A549 treated with ZK216348 at 1 μM for 4 hours (cell line): Measurements from ENCODE around the gene CXCR6. TPM values are rescaled to one million over a fixed set of nuclear protein-coding genes. Genes with fewer than 3 reads are reported as not detected.

Experiments used
- total RNA-seq: library from RNA; stranded (reverse); fragments of 200-300 nt; extraction: Qiagen RNA extraction; gene quantifications from 5 replicates; pipeline ENCODE4 v1.2.3, GENCODE V29; 2022; ENCODE audit warnings: low read depth

The CXCR6 gene
- total RNA-seq = not detected in 5 replicates

DNA sequence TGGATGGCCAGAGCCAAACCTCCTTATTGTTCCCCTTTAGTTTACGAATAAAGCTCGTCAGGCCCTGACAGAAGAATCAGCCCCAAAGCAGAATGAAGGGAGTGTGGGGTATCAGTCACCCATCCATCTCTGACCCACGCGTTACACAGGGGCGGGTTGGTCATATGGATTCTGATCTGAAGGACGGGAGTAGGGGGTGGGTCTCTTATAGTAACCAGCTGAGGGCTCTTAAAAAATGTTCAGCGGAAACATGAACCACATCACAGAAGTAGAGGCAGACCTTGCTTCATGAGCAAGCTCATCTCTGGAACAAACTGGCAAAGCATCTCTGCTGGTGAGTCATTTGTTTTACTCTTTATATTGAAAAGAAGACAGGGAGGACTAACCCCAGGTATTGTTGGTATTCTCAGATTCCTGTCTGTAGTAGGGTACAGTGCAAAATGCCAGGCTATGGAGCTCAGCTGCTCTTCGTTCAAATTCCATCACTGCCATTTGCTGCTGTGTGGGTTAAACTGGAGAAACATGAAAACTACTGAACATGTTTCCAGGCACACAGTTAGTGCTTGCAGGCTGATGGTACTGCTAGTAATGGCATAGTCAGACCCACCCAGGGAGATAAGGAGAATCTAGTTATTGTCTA is at the start of gene CXCR6:
Gene CXCR6, plus strand, starts transcription at position 258 of the 640 bp plus-strand sequence. CDS start 3,018 bp downstream, outside the sequence.

GRCh38 chr3:45995236-45996192 is 52.2 kb downstream of the CXCR6 start, which contains the start of gene FYCO1:
Gene FYCO1 (minus strand): TSS chr3:45995824. CDS start chr3:45984910, 10,914 bp downstream.

Other genes with a start within 250 kb of the CXCR6 start
- gene SLC6A20, start 146.9 kb upstream of the CXCR6 start, total RNA-seq = 0.06 to 0.20 TPM in 2 of 5 replicates, not detected in the others
- 15.4 to 17.7 TPM (median 16.9 TPM) in 5 replicates for gene LZTFL1, start 101.3 kb upstream of the CXCR6 start, total RNA-seq
- gene CCR9, start 56.9 kb upstream of the CXCR6 start, total RNA-seq = not detected in 5 replicates
- 4.5 to 5.6 TPM (median 5.4 TPM) in 5 replicates for gene FYCO1, start 52.4 kb downstream of the CXCR6 start, total RNA-seq
- not detected in 5 replicates for gene XCR1, start 84.0 kb downstream of the CXCR6 start, total RNA-seq